Cardiac muscle cell (in vitro differentiated cells and primary cell): ENCODE measurements around the gene NUAK1. TPM values are rescaled to one million over a fixed set of nuclear protein-coding genes. Genes with fewer than 3 reads are reported as not detected.

ENCODE experiments used
- DNase-seq, 2 donors: peaks; one replicate each; pipeline versions ENCODE4 v3.0.0 to v3.0.0-alpha.2; 2010 to 2017; ENCODE audit warnings: low read depth in 1 of 2, low spot score in 1 of 2
- H3K27ac ChIP-seq: fragments of 200-600 bp; sonication (generic); 2 replicates; pipeline ENCODE4 v1.5.1; 2016
- H3K27me3 ChIP-seq: fragments of 200-600 bp; sonication (generic); 2 replicates; pipeline ENCODE4 v1.6.0; 2016; ENCODE audit warnings: control low read depth
- H3K36me3 ChIP-seq: fragments of 200-600 bp; sonication (generic); 2 replicates; pipeline ENCODE4 v1.5.1; 2016; ENCODE audit warnings: control low read depth
- H3K4me1 ChIP-seq: fragments of 200-600 bp; sonication (generic); 2 replicates; pipeline ENCODE4 v1.8.1; 2017; ENCODE audit warnings: low read depth, mild to moderate bottlenecking, mixed run types
- H3K4me3 ChIP-seq: fragments of 200-600 bp; sonication (generic); 2 replicates; pipeline ENCODE4 v1.5.1; 2016; ENCODE audit warnings: mild to moderate bottlenecking
- H3K9me3 ChIP-seq: fragments of 200-600 bp; sonication (generic); 2 replicates; pipeline ENCODE4 v1.5.1; 2017; ENCODE audit warnings: low read depth, mild to moderate bottlenecking, control low read depth
- CTCF ChIP-seq: IDR thresholded peaks from 2 replicates; pipeline ENCODE4 v1.5.1; 2012; ENCODE audit warnings: low read depth, mild to moderate bottlenecking, low read length
- polyA plus RNA-seq: library from polyadenylated mRNA; unstranded; fragments of >200 nt; fragmentation: Nextera tagmentation; extraction: Ambion mirVana; gene quantifications from 2 replicates; pipeline ENCODE4 v1.2.1, GENCODE V29; 2016
- total RNA-seq: library from RNA; depleted of rRNA; stranded (reverse); fragments of >200 nt; gene quantifications from 2 replicates; pipeline ENCODE4 v1.2.3, GENCODE V29; 2016

The NUAK1 gene
- total and polyA plus RNA-seq, 2 experiments from 2014 or later, result 2.9 to 7.2 TPM

DNA sequence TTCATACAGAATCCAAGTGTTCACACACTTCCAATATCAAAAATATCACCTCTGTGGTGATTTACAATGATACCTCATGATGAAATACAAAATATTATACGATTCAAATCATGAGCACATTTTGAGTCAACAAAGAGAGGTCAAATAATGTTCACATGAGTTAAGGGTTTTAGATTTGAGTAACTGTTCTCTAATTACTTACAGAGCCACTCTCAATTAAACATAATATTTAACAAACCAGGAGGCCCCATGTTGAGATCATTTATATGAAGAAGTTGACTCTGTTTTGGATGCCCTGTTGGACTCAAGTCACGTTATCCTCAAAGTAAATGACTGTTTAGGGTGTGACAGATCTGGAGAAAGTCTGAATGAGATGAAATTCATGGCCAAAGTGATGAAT lies 53.5 kb downstream of the NUAK1 start:
- H3K36me3 ChIP-seq, result no peaks in the 10 kb centered on the region

GRCh38 chr12:106084759-106085158 lies 54.0 kb downstream of the NUAK1 start:
- Histone ChIP-seq H3K4me1 (peaks cover 17% of the 10 kb centered on the region), H3K27ac (peak overlapping the region; percentile 24), H3K36me3 (no peaks in the 10 kb centered on the region), H3K9me3 (no peaks in the 10 kb centered on the region), H3K4me3 (no peak overlapping the region), H3K27me3 (no peaks in the 10 kb centered on the region)
- no peak for DNase-seq
- TF ChIP-seq CTCF, result no peak

More for the DNA sequence above, 53.5 kb downstream of the NUAK1 start:
- H3K27me3 ChIP-seq, result no peaks in the 10 kb centered on the region
- peaks cover 12% of the 10 kb centered on the region for H3K4me1 ChIP-seq
- H3K9me3 ChIP-seq, result no peaks in the 10 kb centered on the region
- DNase-seq, result no peak
- no peak overlapping the region for H3K4me3 ChIP-seq
- no peak for TF ChIP-seq CTCF
- H3K27ac ChIP-seq, result no peak overlapping the region

DNA sequence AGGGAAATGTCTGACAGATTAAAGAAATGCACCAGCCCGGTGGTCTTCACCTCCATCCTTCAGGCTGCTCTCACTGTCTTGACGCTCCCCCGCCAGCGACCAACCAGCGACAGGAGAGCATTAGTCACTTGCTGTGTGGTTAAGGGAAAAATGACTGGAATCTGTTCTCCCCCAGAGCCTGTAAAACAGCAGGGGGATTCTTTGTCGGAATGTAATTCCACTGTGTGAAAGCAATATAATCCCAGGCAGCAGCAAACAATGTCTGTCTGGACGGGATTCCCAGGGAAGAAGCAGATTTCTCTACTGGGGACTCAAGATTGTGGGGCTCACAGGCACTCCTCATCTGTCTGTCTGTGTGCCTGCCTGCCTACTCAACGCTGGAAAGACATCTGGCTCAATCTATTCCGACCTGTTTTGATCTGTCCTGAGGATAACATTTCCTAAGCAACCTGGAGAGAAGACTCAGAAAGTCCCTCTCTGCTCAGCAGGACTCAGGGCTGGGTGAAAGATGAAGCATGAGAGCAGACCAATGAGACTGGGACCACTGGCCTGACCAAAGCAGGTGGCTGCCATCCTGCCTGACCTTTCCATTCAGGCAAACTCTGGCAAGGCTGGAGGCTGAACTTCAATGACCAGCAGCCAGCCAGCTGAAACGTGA lies 54.6 kb downstream of the NUAK1 start:
- H3K36me3 ChIP-seq, result no peaks in the 10 kb centered on the region
- no peak overlapping the region for H3K4me3 ChIP-seq
- no peaks in the 10 kb centered on the region for H3K9me3 ChIP-seq
- peak overlapping the region; percentile 24 for H3K27ac ChIP-seq
- no peaks in the 10 kb centered on the region for H3K27me3 ChIP-seq
- DNase-seq, result peak in 1 of 2 donors; percentile 90
- peaks cover 18% of the 10 kb centered on the region for H3K4me1 ChIP-seq
- no peak for TF ChIP-seq CTCF

- peaks cover 18% of the 10 kb centered on the region for H3K4me1 ChIP-seq
- H3K4me3 ChIP-seq, result no peak overlapping the region
- H3K9me3 ChIP-seq, result no peaks in the 10 kb centered on the region
- no peak overlapping the region for H3K27ac ChIP-seq
- TF ChIP-seq CTCF, result no peak
- DNase-seq, result no peak
- no peaks in the 10 kb centered on the region for H3K36me3 ChIP-seq
- H3K27me3 ChIP-seq, result no peaks in the 10 kb centered on the region
These were observed 56.3 kb downstream of the NUAK1 start for GRCh38 chr12:106082216-106083175.

DNA sequence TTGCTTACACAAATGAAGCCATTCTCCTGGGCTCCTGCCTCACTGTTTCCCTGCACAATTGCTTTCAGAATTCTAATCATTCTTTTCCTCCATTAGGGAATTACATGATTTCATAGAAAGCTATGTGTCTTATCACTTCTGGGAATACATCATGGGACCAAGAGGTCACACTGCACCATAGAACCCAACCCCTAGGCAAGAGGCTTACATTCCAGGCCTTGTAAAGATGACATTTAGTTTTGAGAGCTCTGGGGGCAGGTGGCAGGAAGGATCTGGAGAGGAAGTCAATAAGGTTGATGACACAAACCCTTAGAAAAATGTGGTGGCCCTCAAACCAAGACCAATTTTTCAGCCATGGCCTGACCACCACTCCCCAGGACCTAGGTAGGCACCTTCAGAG lies 57.1 kb downstream of the NUAK1 start:
- H3K4me1 ChIP-seq, result peaks cover 18% of the 10 kb centered on the region
- no peak overlapping the region for H3K4me3 ChIP-seq
- no peaks in the 10 kb centered on the region for H3K27me3 ChIP-seq
- DNase-seq, result peak in 1 of 2 donors; percentile 34
- no peak for TF ChIP-seq CTCF
- no peaks in the 10 kb centered on the region for H3K9me3 ChIP-seq
- H3K27ac ChIP-seq, result no peak overlapping the region
- H3K36me3 ChIP-seq, result no peaks in the 10 kb centered on the region
